ENCODE measurements around the gene ACTR10.

- TF ChIP-seq, protein P1, sequence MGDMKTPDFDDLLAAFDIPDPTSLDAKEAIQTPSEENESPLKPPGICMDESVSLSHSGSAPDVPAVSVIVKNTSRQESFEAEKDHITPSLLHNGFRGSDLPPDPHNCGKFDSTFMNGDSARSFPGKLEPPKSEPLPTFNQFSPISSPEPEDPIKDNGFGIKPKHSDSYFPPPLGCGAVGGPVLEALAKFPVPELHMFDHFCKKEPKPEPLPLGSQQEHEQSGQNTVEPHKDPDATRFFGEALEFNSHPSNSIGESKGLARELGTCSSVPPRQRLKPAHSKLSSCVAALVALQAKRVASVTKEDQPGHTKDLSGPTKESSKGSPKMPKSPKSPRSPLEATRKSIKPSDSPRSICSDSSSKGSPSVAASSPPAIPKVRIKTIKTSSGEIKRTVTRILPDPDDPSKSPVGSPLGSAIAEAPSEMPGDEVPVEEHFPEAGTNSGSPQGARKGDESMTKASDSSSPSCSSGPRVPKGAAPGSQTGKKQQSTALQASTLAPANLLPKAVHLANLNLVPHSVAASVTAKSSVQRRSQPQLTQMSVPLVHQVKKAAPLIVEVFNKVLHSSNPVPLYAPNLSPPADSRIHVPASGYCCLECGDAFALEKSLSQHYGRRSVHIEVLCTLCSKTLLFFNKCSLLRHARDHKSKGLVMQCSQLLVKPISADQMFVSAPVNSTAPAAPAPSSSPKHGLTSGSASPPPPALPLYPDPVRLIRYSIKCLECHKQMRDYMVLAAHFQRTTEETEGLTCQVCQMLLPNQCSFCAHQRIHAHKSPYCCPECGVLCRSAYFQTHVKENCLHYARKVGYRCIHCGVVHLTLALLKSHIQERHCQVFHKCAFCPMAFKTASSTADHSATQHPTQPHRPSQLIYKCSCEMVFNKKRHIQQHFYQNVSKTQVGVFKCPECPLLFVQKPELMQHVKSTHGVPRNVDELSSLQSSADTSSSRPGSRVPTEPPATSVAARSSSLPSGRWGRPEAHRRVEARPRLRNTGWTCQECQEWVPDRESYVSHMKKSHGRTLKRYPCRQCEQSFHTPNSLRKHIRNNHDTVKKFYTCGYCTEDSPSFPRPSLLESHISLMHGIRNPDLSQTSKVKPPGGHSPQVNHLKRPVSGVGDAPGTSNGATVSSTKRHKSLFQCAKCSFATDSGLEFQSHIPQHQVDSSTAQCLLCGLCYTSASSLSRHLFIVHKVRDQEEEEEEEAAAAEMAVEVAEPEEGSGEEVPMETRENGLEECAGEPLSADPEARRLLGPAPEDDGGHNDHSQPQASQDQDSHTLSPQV (IDR thresholded peaks at IDR 0.05), result no peak
- TF ChIP-seq ELF2 (CRISPR knock-in tag; IDR thresholded peaks at IDR 0.05) (no peak), FOXJ3 (CRISPR knock-in tag; IDR thresholded peaks at IDR 0.05) (no peak), ESRRA (IDR thresholded peaks at IDR 0.05; ENCODE audit: borderline replicate concordance, low read depth) (no peak)
- TF ChIP-seq, protein P2, sequence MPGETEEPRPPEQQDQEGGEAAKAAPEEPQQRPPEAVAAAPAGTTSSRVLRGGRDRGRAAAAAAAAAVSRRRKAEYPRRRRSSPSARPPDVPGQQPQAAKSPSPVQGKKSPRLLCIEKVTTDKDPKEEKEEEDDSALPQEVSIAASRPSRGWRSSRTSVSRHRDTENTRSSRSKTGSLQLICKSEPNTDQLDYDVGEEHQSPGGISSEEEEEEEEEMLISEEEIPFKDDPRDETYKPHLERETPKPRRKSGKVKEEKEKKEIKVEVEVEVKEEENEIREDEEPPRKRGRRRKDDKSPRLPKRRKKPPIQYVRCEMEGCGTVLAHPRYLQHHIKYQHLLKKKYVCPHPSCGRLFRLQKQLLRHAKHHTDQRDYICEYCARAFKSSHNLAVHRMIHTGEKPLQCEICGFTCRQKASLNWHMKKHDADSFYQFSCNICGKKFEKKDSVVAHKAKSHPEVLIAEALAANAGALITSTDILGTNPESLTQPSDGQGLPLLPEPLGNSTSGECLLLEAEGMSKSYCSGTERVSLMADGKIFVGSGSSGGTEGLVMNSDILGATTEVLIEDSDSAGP (CRISPR knock-in tag; IDR thresholded peaks at IDR 0.05), result no peak
Measured at GRCh38 chr14:58199726-58200479, at the start of gene ACTR10.
